Measurements from ENCODE around the gene PLD6. TPM values are rescaled to one million over a fixed set of nuclear protein-coding genes. Genes with fewer than 3 reads are reported as not detected.

The PLD6 gene
- total RNA-seq, 1 experiment from 2014 or later = 1.2 TPM

GRCh38 chr17:17243163-17243562, 37.0 kb upstream of the PLD6 start:
- DNase-seq (ENCODE audit: low spot score) (no peak), ATAC-seq (no peak)
- Mint-ChIP-seq H3K27me3 (ENCODE audit: low read depth) (no peaks in the 10 kb centered on the region), H3K4me3 (no peak overlapping the region), H3K27ac (no peak overlapping the region), H3K36me3 (peaks cover 16% of the 10 kb centered on the region), H3K9me3 (no peaks in the 10 kb centered on the region), H3K4me1 (peaks cover 6% of the 10 kb centered on the region)
- POLR2A ChIA-PET = no interaction called here
- CTCF ChIA-PET = no interaction called here
- TF ChIP-seq HMGA2 (CRISPR knock-in tag; IDR thresholded peaks at IDR 0.05) (no peak), GTF2I (CRISPR knock-in tag; conservative IDR thresholded peaks at IDR 0.05) (no peak), ZNF425 (CRISPR knock-in tag; conservative IDR thresholded peaks at IDR 0.05) (no peak), ZNF317 (CRISPR knock-in tag; IDR thresholded peaks at IDR 0.05; ENCODE audit: borderline replicate concordance, low read depth) (no peak), ELF4 (CRISPR knock-in tag; IDR thresholded peaks at IDR 0.05; ENCODE audit: low read depth) (no peak), FOXK1 (CRISPR knock-in tag; IDR thresholded peaks at IDR 0.05) (no peak), CREB1 (CRISPR knock-in tag; IDR thresholded peaks at IDR 0.05) (no peak), ZNF232 (CRISPR knock-in tag; IDR thresholded peaks at IDR 0.05) (no peak), STAT6 (CRISPR knock-in tag; conservative IDR thresholded peaks at IDR 0.05; ENCODE audit: low read depth) (no peak), FOXJ3 (CRISPR knock-in tag; IDR thresholded peaks at IDR 0.05; ENCODE audit: borderline replicate concordance) (no peak), PREB (CRISPR knock-in tag; IDR thresholded peaks at IDR 0.05; ENCODE audit: borderline replicate concordance) (no peak), AFF4 (CRISPR knock-in tag; IDR thresholded peaks at IDR 0.05; ENCODE audit: borderline replicate concordance) (no peak), ZNF423 (CRISPR knock-in tag; IDR thresholded peaks at IDR 0.05) (no peak), IRF1 (CRISPR knock-in tag; IDR thresholded peaks at IDR 0.05) (no peak)

- no peaks in the 10 kb centered on the region for H3K9me3 Mint-ChIP-seq
- no peak overlapping the region for H3K27ac Mint-ChIP-seq
- H3K4me3 Mint-ChIP-seq = no peak overlapping the region
- no peak for TF ChIP-seq GRHL2 (CRISPR knock-in tag; IDR thresholded peaks at IDR 0.05; ENCODE audit: insufficient replicate concordance, severe bottlenecking)
- TF ChIP-seq ZNF232 (CRISPR knock-in tag; IDR thresholded peaks at IDR 0.05) = no peak
- TF ChIP-seq PRRX2 (CRISPR knock-in tag; IDR thresholded peaks at IDR 0.05) = no peak
- TF ChIP-seq GTF2I (CRISPR knock-in tag; conservative IDR thresholded peaks at IDR 0.05) = no peak
- TF ChIP-seq E2F5 (CRISPR knock-in tag; IDR thresholded peaks at IDR 0.05) = no peak
- TF ChIP-seq ZMAT4 (CRISPR knock-in tag; IDR thresholded peaks at IDR 0.05) = no peak
- TF ChIP-seq TEAD1 (CRISPR knock-in tag; IDR thresholded peaks at IDR 0.05) = no peak
- no peak for TF ChIP-seq ATF2 (CRISPR knock-in tag; IDR thresholded peaks at IDR 0.05; ENCODE audit: borderline replicate concordance, low read depth)
- ATAC-seq (no peak), DNase-seq (ENCODE audit: low spot score) (no peak)
- CTCF ChIA-PET = interaction anchor here (0.9 kb wide), 1 partner anchor 28 kb away, joined by 3 read pairs; no protein-coding TSS in a partner anchor
- POLR2A ChIA-PET = no interaction called here
- no peaks in the 10 kb centered on the region for H3K27me3 Mint-ChIP-seq (ENCODE audit: low read depth)
- H3K4me1 Mint-ChIP-seq = peaks cover 7% of the 10 kb centered on the region
- H3K36me3 Mint-ChIP-seq = peaks cover 13% of the 10 kb centered on the region
Measured at GRCh38 chr17:17242246-17242645, 36.1 kb upstream of the PLD6 start.

All from WTC11 (cell line).